ENCODE data around the gene DPP4. TPM values are rescaled to one million over a fixed set of nuclear protein-coding genes. Genes with fewer than 3 reads are reported as not detected.

DPP4 gene
- total and polyA plus RNA-seq, 2 of the 4 experiments (the other 2 are of a cell fraction): 13.2 to 19.0 TPM

GRCh38 chr2:162000431-162000830 is 73.6 kb downstream of the DPP4 start:
- Histone ChIP-seq H2BK15ac (ENCODE audit: low read depth, low read length) (no peak overlapping the region), H4K8ac (ENCODE audit: low read depth in 2 of 2, low read length in 2 of 2) (no peak overlapping the region), H3K18ac (ENCODE audit: low read depth, low read length) (no peak overlapping the region), H3K4me3 (ENCODE audit: insufficient read depth, low read depth, low read length) (no peak overlapping the region), H4K5ac (ENCODE audit: low read depth, low read length) (no peak overlapping the region), H3K9ac (ENCODE audit: low read depth, low read length) (no peak overlapping the region), H3K23ac (ENCODE audit: low read depth, low read length) (no peak overlapping the region), H3K36me3 (ENCODE audit: control insufficient read depth, insufficient read depth, low read length) (peaks cover 14% of the 10 kb centered on the region), H3K9me1 (ENCODE audit: insufficient read depth, low read length) (no peaks in the 10 kb centered on the region), H4K91ac (ENCODE audit: insufficient read depth, low read depth, low read length) (no peak overlapping the region), H2AK5ac (ENCODE audit: low read depth, low read length) (no peak overlapping the region), H2AK9ac (replicated peaks; ENCODE audit: low read depth, low read length, poor library complexity) (no peak overlapping the region), H2AFZ (replicated peaks; ENCODE audit: low read length, poor library complexity) (no peak overlapping the region), H3K79me1 (ENCODE audit: low read depth in 1 of 2, low read length in 2 of 2) (no peaks in the 10 kb centered on the region), H3K27ac (ENCODE audit: insufficient read depth, low read length) (no peak overlapping the region), H3K4me2 (ENCODE audit: low read depth, low read length) (no peak overlapping the region), H3K56ac (ENCODE audit: extremely low read depth, insufficient read depth, low read length) (no peak overlapping the region), H3K4me1 (ENCODE audit: control insufficient read depth, insufficient read depth, low read length) (peaks cover 3% of the 10 kb centered on the region; the same call in 1 of the 2 replicates), H3K9me3 (ENCODE audit: control insufficient read depth, insufficient read depth, low read length) (no peaks in the 10 kb centered on the region), H3K14ac (replicated peaks; ENCODE audit: low read depth, low read length) (no peak overlapping the region), H3K4ac (ENCODE audit: low read depth, low read length) (no peak overlapping the region), H3K27me3 (ENCODE audit: control insufficient read depth, insufficient read depth, low read length) (no peaks in the 10 kb centered on the region), H2BK120ac (ENCODE audit: low read depth, low read length) (no peak overlapping the region), H2BK5ac (ENCODE audit: low read depth, low read length, poor library complexity, severe bottlenecking) (no peak overlapping the region), H2BK20ac (ENCODE audit: low read depth, low read length) (no peak overlapping the region), H4K20me1 (ENCODE audit: insufficient read depth, low read length) (no peaks in the 10 kb centered on the region)
- ATAC-seq (ENCODE audit: low read depth): no peak
- ChIA-PET POLR2A (ENCODE audit: unreplicated experiment) (no interaction called here), CTCF (no interaction called here)
- TF ChIP-seq POLR2A (IDR thresholded peaks at IDR 0.05; ENCODE audit: low read depth, low read length) (no peak), MAFK (IDR thresholded peaks at IDR 0.05; ENCODE audit: low read depth, low read length) (no peak)
- intact Hi-C loops (cut with micrococcal nuclease): no loop called here
- WGBS, 2 experiments (ENCODE audit: extremely low coverage in 2 of 2, insufficient read length in 1 of 2): 57% methylated on average over 1 of the region's 1 CpG; no CpG with 5 or more reads in 1 of the 2 experiments
- in situ Hi-C loops (cut with MboI; ENCODE audit: low sequenced_read_pairs): loop anchor here (10.0 kb wide), 1 partner anchor 124 kb away; no protein-coding TSS in a partner anchor
- no peak for DNase-seq
- dilution Hi-C loops (cut with HindIII; ENCODE audit: low sequenced_read_pairs, unreplicated experiment): no loop called here
- BruUV-seq (replicated peaks): no TSS peak
